BE2C (cell line): ENCODE measurements around the gene RBMS3.

ENCODE experiments used
- DNase-seq: peaks from one replicate; pipeline ENCODE4 v3.0.0-alpha.2; 2020
- H3K27me3 ChIP-seq: fragments of 250-450 bp; sonication (Bioruptor Pico); 2 replicates; pipeline ENCODE4 v1.5.1; 2020; ENCODE audit warnings: mild to moderate bottlenecking
- H3K36me3 ChIP-seq: fragments of 250-450 bp; sonication (Bioruptor Pico); 2 replicates; pipeline ENCODE4 v1.5.1; 2020; ENCODE audit warnings: mild to moderate bottlenecking
- H3K4me1 ChIP-seq: fragments of 250-450 bp; sonication (Bioruptor Pico); 2 replicates; pipeline ENCODE4 v1.5.1; 2020
- H3K4me3 ChIP-seq: 2 replicates; pipeline ENCODE4 v1.5.1; 2011; ENCODE audit warnings: low read depth, low read length
- H3K9me3 ChIP-seq: fragments of 250-450 bp; sonication (Bioruptor Pico); 2 replicates; pipeline ENCODE4 v1.5.1; 2020
- TF ChIP-seq, protein P1 (sequence below): IDR thresholded peaks from 2 replicates; pipeline ENCODE4 v1.5.1; 2012; ENCODE audit warnings: mild to moderate bottlenecking, low read depth, low read length

Gene RBMS3

DNA sequence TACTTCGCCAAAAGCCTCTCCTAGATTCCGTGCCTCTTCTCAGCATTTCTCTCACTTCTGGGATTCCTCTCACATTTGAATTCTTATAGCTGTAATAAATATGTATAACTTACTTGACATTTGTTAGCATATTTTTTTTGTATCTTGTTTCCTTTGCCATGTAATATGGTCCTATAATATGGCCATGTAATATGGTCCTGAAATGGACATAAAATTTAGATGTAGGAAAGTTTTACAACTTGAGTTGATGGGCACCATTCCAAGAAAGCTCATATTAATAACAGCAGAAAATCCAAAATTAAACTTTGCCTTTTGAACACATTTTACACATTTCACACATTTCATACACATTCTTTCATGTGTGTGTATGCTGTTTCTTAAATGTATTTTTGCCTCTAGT lies 480.6 kb downstream of the RBMS3 start:
- DNase-seq: no peak
- H3K4me3 ChIP-seq: no peak overlapping the region
- TF ChIP-seq, protein P1, sequence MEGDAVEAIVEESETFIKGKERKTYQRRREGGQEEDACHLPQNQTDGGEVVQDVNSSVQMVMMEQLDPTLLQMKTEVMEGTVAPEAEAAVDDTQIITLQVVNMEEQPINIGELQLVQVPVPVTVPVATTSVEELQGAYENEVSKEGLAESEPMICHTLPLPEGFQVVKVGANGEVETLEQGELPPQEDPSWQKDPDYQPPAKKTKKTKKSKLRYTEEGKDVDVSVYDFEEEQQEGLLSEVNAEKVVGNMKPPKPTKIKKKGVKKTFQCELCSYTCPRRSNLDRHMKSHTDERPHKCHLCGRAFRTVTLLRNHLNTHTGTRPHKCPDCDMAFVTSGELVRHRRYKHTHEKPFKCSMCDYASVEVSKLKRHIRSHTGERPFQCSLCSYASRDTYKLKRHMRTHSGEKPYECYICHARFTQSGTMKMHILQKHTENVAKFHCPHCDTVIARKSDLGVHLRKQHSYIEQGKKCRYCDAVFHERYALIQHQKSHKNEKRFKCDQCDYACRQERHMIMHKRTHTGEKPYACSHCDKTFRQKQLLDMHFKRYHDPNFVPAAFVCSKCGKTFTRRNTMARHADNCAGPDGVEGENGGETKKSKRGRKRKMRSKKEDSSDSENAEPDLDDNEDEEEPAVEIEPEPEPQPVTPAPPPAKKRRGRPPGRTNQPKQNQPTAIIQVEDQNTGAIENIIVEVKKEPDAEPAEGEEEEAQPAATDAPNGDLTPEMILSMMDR: no peak
- H3K9me3 ChIP-seq: no peaks in the 10 kb centered on the region
- H3K4me1 ChIP-seq: peaks cover 12% of the 10 kb centered on the region
- no peaks in the 10 kb centered on the region for H3K27me3 ChIP-seq
- H3K36me3 ChIP-seq: no peaks in the 10 kb centered on the region

DNA sequence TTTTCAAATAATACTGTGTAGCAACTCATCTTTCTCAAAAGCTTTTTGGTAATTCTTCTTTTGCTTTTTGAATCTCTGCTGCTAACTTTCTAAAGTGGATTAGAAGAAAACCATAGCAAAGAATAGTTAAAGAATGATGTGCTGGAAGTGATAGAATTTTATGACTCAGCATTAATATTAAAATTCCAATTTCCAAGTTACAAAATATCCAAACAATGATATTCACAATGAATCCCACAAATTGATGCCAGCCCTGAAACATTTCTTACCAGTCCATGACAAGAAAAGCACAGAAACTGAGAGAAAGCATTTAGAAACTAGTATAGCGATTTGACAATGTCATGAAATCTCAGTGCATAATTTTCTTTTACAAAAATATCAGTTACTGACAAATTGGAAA lies 482.2 kb downstream of the RBMS3 start:
- Histone ChIP-seq H3K9me3 (no peaks in the 10 kb centered on the region), H3K27me3 (no peaks in the 10 kb centered on the region), H3K4me3 (no peak overlapping the region), H3K4me1 (peaks cover 12% of the 10 kb centered on the region), H3K36me3 (no peaks in the 10 kb centered on the region)
- TF ChIP-seq, protein P1: no peak
- DNase-seq: no peak

DNA sequence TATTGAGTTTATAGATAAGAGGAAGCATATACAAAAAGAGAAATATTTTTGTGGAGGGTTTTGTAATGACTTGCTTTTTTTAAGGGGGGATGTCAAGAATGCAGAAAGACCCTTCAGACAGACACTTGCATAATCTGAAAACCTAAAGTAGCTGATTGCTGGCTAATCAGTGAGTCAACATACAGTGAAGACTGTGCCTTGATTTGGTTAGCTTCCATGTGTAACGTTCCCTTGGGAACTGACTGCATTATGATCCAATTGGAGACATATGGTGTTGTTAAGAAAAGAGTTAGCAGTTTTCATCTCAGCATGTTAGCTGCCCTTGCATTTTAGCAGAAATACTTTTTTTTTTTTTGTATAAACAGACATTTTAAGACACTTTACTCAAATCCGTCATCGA lies 483.2 kb downstream of the RBMS3 start:
- Histone ChIP-seq H3K4me1 (peaks cover 12% of the 10 kb centered on the region), H3K4me3 (0 out of 2 replicates have a peak overlapping the region, but pooled peaks have one; percentile 8), H3K9me3 (no peaks in the 10 kb centered on the region), H3K27me3 (no peaks in the 10 kb centered on the region), H3K36me3 (no peaks in the 10 kb centered on the region)
- peak; percentile 40 for DNase-seq
- TF ChIP-seq, protein P1: no peak

DNA sequence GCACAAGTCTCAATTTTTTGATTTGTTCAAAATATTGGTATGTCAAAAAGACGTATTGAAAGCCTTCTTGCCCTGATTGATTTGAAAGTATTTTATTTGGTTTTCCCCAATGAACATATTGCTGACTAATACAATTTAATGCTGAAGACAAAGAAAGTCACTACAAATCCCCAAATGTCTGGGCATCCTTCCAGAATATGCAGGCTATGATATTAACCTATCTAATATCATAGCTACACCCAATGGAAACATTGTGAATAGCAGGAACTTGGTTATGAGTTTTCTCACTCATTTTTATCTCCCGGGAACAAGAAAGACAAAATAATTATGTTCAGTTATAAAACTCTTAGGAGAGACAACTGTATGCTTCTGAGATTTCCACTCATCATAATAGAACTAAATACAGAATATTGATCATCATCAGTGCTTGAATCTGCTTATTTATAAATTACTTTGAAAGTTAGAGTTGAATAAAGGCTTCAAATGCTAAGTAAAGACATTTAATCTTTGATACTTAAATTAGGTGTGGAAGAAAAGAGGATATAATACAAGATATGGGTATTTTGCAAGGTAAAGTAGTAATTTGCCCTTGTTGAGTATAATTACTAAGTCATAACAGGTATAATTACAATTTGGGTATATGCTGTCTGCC lies 483.9 kb downstream of the RBMS3 start:
- TF ChIP-seq, protein P1: peak; percentile 57
- no peaks in the 10 kb centered on the region for H3K36me3 ChIP-seq
- no peaks in the 10 kb centered on the region for H3K27me3 ChIP-seq
- peaks cover 12% of the 10 kb centered on the region for H3K4me1 ChIP-seq
- H3K9me3 ChIP-seq: no peaks in the 10 kb centered on the region
- 0 out of 2 replicates have a peak overlapping the region, but pooled peaks have one; percentile 8 for H3K4me3 ChIP-seq
- DNase-seq: peak; percentile 57

DNA sequence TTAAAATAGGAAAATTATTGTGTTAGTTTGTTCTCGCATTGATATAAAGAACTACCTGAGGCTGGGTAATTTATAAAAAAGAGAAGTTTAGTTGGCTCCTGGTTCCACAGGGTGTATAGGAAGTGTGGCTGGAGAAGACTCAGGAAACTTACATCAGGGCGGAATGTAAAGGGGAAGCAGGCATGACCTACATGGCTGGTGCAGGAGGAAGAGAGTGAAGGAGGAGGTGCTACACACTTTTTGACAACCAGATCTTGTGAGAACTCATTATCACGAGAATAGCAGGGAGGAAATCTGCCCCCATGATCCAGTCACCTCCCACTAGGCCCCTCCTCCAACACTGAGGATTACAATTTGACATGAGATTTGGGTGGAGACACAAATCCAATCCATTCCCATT lies 490.7 kb downstream of the RBMS3 start:
- Histone ChIP-seq H3K36me3 (no peaks in the 10 kb centered on the region), H3K4me3 (no peak overlapping the region), H3K27me3 (no peaks in the 10 kb centered on the region), H3K4me1 (no peaks in the 10 kb centered on the region; the same call in 1 of the 2 replicates), H3K9me3 (no peaks in the 10 kb centered on the region)
- no peak for DNase-seq
- TF ChIP-seq, protein P1: no peak

DNA sequence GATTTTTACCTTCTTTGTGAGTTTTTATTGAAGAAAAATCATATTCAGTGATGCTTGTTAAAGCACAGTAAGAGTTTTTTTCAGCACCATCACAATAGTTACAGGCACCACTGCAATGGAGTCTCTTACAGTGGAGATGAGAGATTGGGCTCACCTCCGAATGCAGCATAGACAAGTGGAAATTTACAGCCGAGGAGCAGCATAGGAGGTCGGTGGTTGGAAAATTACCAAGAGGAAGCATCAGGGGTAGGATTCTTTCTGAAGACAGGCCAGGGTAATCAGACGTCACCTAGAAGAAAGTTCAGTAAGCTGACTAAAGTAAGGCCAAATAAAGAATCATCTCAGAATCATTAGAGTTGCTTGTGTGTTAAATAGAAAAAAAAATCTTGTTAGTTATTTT lies 491.6 kb downstream of the RBMS3 start:
- Histone ChIP-seq H3K4me1 (no peaks in the 10 kb centered on the region; the same call in 1 of the 2 replicates), H3K36me3 (no peaks in the 10 kb centered on the region), H3K27me3 (no peaks in the 10 kb centered on the region), H3K9me3 (no peaks in the 10 kb centered on the region), H3K4me3 (no peak overlapping the region)
- TF ChIP-seq, protein P1: no peak
- DNase-seq: no peak
